Mesenteric fat pad (tissue), 1 donor: ENCODE data around the gene LIN28A. TPM values are rescaled to one million over a fixed set of nuclear protein-coding genes. Genes with fewer than 3 reads are reported as not detected.

ENCODE experiments used
- DNase-seq: peaks from one replicate; pipeline ENCODE4 v3.0.0-alpha.2; 2020; ENCODE audit warnings: low spot score
- total RNA-seq: library from RNA; stranded (reverse); fragmentation: NEBNext Ultra II Directional; extraction: Animal tissue kit (Norgen Biotek cat#: 25700); gene quantifications from one replicate; pipeline ENCODE4 v1.2.1, GENCODE V29; 2021
- donor health status: DM: yes; HTN: yes; CAD: no.

Gene LIN28A
- total RNA-seq, 1 donor from 2014 or later: not detected

GRCh38 chr1:26478159-26478558, 67.5 kb downstream of the LIN28A start:
- DNase-seq: no peak

GRCh38 chr1:26478988-26479387, 68.4 kb downstream of the LIN28A start:
- DNase-seq: no peak

Other genes with a start within 250 kb of the LIN28A start
- gene C1orf232, start 241.9 kb upstream of the LIN28A start, total RNA-seq: not detected
- gene ZNF593, start 240.9 kb upstream of the LIN28A start, total RNA-seq: 32.7 TPM
- not detected for gene ZNF593OS, start 239.0 kb upstream of the LIN28A start, total RNA-seq
- gene CNKSR1, start 233.3 kb upstream of the LIN28A start, total RNA-seq: 1.7 TPM
- gene CATSPER4, start 220.2 kb upstream of the LIN28A start, total RNA-seq: not detected
- gene CEP85, start 176.6 kb upstream of the LIN28A start, total RNA-seq: 3.5 TPM
- gene SH3BGRL3, start 130.7 kb upstream of the LIN28A start, total RNA-seq: 229 TPM
- gene UBXN11, start 104.2 kb upstream of the LIN28A start, total RNA-seq: 22.2 TPM
- gene CD52, start 92.9 kb upstream of the LIN28A start, total RNA-seq: 27.1 TPM
- gene CRYBG2, start 56.7 kb upstream of the LIN28A start, total RNA-seq: 0.06 TPM
- not detected for gene ZNF683, start 38.1 kb upstream of the LIN28A start, total RNA-seq
- 141 TPM for gene DHDDS, start 21.5 kb downstream of the LIN28A start, total RNA-seq
- 151 TPM for gene HMGN2, start 61.6 kb downstream of the LIN28A start, total RNA-seq
- 28.3 TPM for gene RPS6KA1, start 118.9 kb downstream of the LIN28A start, total RNA-seq